ENCODE measurements around the gene ERN1.

The ERN1 gene

DNA sequence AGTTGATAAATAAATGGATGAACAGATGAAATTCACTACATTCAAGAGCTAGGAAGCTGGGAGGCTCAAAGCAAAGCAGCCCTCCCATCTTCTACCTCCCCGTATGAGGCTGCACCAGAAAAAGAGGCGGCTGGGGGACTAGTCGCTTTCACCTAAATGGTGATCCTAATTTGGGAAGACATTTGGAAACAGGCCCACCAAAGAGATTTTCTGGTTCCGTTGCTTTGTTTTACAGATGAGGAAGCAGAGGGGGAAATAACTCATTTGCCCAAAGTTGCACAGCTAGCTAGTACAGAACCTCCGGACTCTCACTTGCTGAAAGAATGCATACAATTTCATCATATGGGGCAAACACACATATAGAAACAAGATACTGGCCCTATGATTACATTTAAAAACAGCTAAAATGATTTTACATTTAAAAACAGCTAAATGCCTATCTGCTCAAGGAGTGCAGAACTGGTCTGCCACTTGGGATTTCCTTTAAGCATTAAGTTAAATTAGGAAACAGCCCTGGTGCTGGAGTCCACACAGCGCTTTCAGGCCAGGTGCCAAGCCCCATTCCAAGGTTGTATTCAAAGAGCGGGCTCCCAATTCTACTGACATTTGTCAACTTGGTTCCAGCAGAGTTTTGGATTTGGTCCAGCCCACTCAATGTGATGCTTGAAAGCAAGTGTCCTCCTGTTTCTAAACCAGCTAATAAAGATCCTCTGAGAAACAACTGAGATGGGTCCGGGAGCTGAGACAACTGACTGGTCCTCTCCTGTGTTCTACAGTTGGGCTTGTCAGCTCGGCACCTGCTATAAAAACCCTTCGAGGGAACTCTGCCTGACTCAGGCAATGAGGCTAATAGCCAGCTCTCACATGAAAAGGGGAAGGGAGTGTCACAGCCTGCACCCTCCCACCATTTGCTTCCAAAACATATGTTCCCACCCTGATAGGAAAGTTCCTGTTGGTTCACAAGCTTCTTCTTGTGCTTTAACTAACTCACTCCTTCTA, 11.7 kb downstream of the ERN1 start:
- peaks cover 32% of the 10 kb centered on the region for H3K4me1 ChIP-seq (ENCODE audit: control insufficient read depth, insufficient read depth, low read length)
- H3K9ac ChIP-seq (ENCODE audit: low read length): no peak overlapping the region
- H3K9me3 ChIP-seq (ENCODE audit: control insufficient read depth, low read length): no peaks in the 10 kb centered on the region
- H3K27me3 ChIP-seq (replicated peaks; ENCODE audit: control insufficient read depth, insufficient read depth, low read length): no peaks in the 10 kb centered on the region
- H3K4me3 ChIP-seq (ENCODE audit: low read length): no peak overlapping the region
- H3K36me3 ChIP-seq (ENCODE audit: control insufficient read depth, insufficient read depth, low read length, severe bottlenecking): no peaks in the 10 kb centered on the region
- peak; percentile 36 for DNase-seq (ENCODE audit: low read depth)

DNA sequence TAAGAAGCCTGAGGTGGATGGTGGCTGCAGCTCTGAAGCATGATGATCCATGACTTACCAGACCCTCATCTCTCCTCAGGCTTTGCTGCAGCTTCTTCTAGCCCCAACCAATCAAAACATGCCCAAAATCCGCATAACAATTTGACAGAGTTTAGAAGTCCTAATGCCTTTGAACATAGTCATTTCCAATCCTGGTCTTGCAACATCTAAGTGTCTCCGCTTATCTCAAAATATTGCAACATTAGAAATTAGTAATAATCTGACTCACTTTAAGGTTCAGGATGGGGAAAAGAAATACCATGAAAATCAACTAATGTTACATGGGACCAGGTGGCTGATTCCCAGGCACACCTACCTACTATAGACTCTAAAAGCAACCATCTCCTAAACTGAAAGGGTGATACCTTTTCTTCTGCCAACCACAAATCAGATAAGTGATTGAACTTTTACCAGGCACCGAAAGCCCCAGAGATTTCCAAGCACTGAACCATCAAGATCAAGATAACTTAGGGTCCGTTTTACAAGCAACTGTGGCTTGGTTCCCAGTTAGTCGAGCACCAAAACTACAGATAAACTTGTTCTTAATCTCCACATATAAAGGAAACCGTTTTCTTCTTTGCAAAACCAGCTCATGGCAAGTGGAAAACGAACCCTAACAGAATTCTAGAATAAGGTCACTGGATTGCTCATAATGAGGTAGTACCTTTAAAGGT, 14.0 kb downstream of the ERN1 start:
- peaks cover 33% of the 10 kb centered on the region for H3K4me1 ChIP-seq (ENCODE audit: control insufficient read depth, insufficient read depth, low read length)
- peak; percentile 85 for DNase-seq (ENCODE audit: low read depth)

DNA sequence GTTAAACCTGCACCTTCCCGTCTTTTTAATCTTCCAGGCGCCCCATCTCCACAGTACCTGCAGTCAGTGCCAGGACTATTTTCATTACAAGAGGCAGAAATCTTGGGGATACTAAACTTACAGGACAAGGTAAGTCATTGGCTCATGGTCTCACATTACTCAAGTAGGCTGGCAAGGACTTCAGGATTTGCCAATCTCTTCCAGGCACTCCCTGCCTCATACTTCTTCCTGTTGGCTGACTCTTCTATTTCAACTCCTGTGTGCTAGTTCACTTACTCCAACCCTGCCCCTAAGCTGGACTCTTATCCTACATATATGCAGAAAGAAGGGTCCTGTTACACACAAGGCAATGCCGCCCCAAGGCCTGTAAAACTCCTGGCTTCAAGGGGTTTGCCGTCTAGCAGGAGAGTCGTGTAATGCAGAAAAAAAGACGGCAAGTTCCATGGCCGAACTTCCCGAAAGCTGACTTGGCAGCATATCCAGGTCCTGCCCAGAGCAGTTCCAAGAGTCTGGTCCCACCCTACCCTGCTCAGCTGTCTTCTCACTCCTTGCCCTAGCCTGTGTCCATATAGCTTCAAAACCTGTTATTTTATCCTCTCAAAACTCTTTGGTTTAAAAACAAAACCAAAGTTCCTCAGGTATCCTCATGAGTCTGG, 14.8 kb downstream of the ERN1 start:
- peak; percentile 33 for DNase-seq (ENCODE audit: low read depth)
- H3K9me3 ChIP-seq (ENCODE audit: control insufficient read depth, low read length): no peaks in the 10 kb centered on the region
- H3K27me3 ChIP-seq (replicated peaks; ENCODE audit: control insufficient read depth, insufficient read depth, low read length): no peaks in the 10 kb centered on the region
- H3K9ac ChIP-seq (ENCODE audit: low read length): peak overlapping the region; percentile 48
- H3K4me3 ChIP-seq (ENCODE audit: low read length): peak overlapping the region; percentile 58
- H3K4me1 ChIP-seq (ENCODE audit: control insufficient read depth, insufficient read depth, low read length): peaks cover 41% of the 10 kb centered on the region
- no peaks in the 10 kb centered on the region for H3K36me3 ChIP-seq (ENCODE audit: control insufficient read depth, insufficient read depth, low read length, severe bottlenecking)

More for the DNA sequence above, 14.0 kb downstream of the ERN1 start:
- Histone ChIP-seq H3K9ac (ENCODE audit: low read length) (peak overlapping the region; percentile 48), H3K36me3 (ENCODE audit: control insufficient read depth, insufficient read depth, low read length, severe bottlenecking) (no peaks in the 10 kb centered on the region), H3K4me3 (ENCODE audit: low read length) (peak overlapping the region; percentile 58), H3K9me3 (ENCODE audit: control insufficient read depth, low read length) (no peaks in the 10 kb centered on the region), H3K27me3 (replicated peaks; ENCODE audit: control insufficient read depth, insufficient read depth, low read length) (no peaks in the 10 kb centered on the region)

DNA sequence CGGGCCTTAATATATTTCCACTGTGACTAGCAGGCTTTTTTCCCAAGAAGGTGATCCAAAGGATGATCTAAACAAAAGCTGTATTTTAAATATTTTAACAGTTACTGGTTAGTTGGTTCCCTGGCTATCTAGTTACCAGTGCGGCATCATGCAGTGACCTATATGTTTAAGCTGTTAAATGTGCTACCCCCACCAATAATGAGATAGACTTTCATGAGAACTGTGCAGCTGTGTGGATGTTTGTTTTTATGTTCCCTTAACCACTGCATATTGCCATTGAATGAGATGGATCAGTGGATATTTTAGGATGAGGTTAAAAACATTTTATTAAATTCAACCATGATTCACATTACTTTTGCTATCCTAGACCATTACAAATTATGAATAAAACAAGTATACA, 16.9 kb downstream of the ERN1 start:
- Histone ChIP-seq H3K36me3 (ENCODE audit: control insufficient read depth, insufficient read depth, low read length, severe bottlenecking) (no peaks in the 10 kb centered on the region), H3K9ac (ENCODE audit: low read length) (no peak overlapping the region)
- DNase-seq (ENCODE audit: low read depth): no peak

DNA sequence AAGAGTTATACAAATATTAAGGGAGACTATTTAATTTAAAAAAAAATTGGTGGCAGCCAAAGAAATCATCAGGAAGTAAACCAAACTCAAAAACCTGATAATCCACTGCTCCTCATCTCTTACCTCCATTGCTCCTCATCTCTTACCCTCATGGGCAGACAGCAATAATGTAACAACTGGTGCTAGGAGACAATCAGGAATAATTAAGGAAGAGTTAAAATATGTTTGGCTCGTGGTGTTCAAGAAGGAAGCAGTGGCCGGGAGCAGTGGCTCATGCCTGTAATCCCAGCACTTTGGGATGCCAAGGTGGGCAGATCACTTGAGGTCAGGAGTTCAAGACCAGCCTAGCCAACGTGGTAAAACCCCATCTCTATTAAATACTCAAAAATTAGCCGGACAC, 18.1 kb downstream of the ERN1 start:
- H3K4me3 ChIP-seq (ENCODE audit: low read length): no peak overlapping the region
- H3K36me3 ChIP-seq (ENCODE audit: control insufficient read depth, insufficient read depth, low read length, severe bottlenecking): no peaks in the 10 kb centered on the region
- DNase-seq (ENCODE audit: low read depth): no peak
- H3K9ac ChIP-seq (ENCODE audit: low read length): no peak overlapping the region
- H3K4me1 ChIP-seq (ENCODE audit: control insufficient read depth, insufficient read depth, low read length): peaks cover 48% of the 10 kb centered on the region
- H3K9me3 ChIP-seq (ENCODE audit: control insufficient read depth, low read length): no peaks in the 10 kb centered on the region
- no peaks in the 10 kb centered on the region for H3K27me3 ChIP-seq (replicated peaks; ENCODE audit: control insufficient read depth, insufficient read depth, low read length)

More for the DNA sequence above, 16.9 kb downstream of the ERN1 start:
- Histone ChIP-seq H3K9me3 (ENCODE audit: control insufficient read depth, low read length) (no peaks in the 10 kb centered on the region), H3K4me1 (ENCODE audit: control insufficient read depth, insufficient read depth, low read length) (peaks cover 41% of the 10 kb centered on the region), H3K27me3 (replicated peaks; ENCODE audit: control insufficient read depth, insufficient read depth, low read length) (no peaks in the 10 kb centered on the region), H3K4me3 (ENCODE audit: low read length) (no peak overlapping the region)

DNA sequence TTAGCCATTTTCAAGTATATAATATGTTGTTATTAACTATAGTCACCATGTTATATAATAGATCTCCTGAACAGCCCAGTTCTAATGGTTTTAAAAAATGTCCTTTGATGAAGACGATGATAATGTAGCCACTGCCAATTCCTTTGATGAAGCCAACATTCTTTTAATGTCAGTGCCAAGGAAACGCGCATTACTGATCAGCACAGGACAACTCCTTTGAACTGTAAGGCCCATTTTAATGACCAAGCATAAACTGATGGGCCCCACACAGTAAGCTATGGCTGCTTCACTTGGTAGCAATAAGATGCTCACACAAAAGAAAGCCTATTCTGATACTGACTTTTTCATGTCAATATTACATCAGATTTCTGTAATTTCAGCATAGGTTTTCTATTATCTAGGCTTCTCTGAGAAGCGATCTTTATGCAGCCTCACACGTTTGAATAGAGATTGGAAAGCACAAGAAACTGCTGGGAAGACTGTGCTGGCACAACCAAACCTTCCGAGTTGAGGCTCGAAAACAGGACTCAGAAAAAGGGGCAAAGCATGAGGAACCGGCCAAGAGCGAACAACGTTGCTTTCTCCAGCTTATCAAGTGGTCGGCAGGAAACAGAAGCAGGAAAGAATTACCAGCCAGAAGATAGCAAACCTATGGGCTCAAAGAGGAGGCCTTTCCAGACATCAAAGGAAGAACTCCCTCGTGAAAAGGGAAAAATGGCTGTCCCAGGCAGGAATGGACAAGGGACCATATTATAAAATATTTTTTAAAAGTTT, 19.4 kb downstream of the ERN1 start:
- peaks cover 52% of the 10 kb centered on the region for H3K4me1 ChIP-seq (ENCODE audit: control insufficient read depth, insufficient read depth, low read length)
- H3K4me3 ChIP-seq (ENCODE audit: low read length): no peak overlapping the region
- H3K9me3 ChIP-seq (ENCODE audit: control insufficient read depth, low read length): no peaks in the 10 kb centered on the region
- H3K27me3 ChIP-seq (replicated peaks; ENCODE audit: control insufficient read depth, insufficient read depth, low read length): no peaks in the 10 kb centered on the region
- H3K9ac ChIP-seq (ENCODE audit: low read length): no peak overlapping the region
- no peaks in the 10 kb centered on the region for H3K36me3 ChIP-seq (ENCODE audit: control insufficient read depth, insufficient read depth, low read length, severe bottlenecking)
- DNase-seq (ENCODE audit: low read depth): no peak

DNA sequence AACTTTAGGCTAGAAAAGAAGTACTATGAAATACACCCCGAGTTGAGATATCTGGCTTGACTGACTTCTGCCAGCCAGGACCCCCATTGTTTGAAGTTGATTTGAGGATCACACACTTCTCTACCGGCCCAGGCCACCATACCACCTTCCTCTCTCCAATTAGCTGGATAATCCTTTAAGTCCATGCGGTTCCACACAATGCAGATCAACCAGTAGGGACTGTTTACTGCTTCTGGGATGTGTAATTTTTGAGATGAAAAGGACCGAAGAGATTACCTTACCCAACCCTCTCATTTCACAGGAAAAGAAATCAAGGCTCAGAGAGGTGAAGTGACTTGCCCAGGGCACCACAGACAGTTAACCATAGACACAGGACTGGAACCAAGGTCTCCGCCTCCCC, 20.5 kb downstream of the ERN1 start:
- Histone ChIP-seq H3K9ac (ENCODE audit: low read length) (no peak overlapping the region), H3K4me3 (ENCODE audit: low read length) (no peak overlapping the region), H3K36me3 (ENCODE audit: control insufficient read depth, insufficient read depth, low read length, severe bottlenecking) (no peaks in the 10 kb centered on the region), H3K9me3 (ENCODE audit: control insufficient read depth, low read length) (no peaks in the 10 kb centered on the region), H3K27me3 (replicated peaks; ENCODE audit: control insufficient read depth, insufficient read depth, low read length) (no peaks in the 10 kb centered on the region), H3K4me1 (ENCODE audit: control insufficient read depth, insufficient read depth, low read length) (peaks cover 40% of the 10 kb centered on the region)
- DNase-seq (ENCODE audit: low read depth): no peak

DNA sequence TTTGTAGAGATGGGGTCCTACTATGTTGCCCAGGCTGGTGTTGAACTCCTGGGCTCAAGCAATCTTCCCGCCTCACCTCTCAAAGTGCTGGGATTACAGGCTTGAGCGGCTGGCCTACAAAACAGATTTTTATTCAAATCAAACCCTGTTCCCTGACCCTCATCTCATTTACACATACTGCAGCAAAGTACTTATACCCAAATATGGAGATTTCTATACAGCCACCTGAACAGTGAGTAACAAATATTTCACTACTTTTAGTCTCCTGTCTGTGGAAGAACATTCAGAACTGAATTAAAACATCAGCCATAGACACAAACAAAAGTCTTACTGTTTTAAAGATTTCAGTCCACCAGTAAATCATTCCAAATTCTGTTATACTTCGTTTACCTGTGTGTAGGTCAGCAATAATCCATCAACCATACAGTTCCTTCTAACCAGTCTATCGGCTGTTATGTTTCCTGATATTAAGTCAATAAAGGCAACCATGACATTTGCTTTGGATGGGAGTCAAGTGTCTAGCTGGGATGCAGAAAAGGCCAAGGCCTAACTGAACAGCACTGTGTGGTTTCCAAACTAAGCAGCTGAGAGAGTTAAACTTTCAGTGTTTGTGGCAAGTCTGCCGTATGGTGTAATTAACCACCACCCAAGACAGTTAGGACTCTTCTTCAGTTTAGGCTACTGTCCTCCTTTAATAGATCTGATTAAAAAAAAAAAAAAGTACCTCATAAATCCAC, 22.3 kb downstream of the ERN1 start:
- H3K9me3 ChIP-seq (ENCODE audit: control insufficient read depth, low read length): no peaks in the 10 kb centered on the region
- no peaks in the 10 kb centered on the region for H3K27me3 ChIP-seq (replicated peaks; ENCODE audit: control insufficient read depth, insufficient read depth, low read length)
- H3K9ac ChIP-seq (ENCODE audit: low read length): no peak overlapping the region
- no peak overlapping the region for H3K4me3 ChIP-seq (ENCODE audit: low read length)
- DNase-seq (ENCODE audit: low read depth): no peak
- H3K4me1 ChIP-seq (ENCODE audit: control insufficient read depth, insufficient read depth, low read length): peaks cover 43% of the 10 kb centered on the region
- no peaks in the 10 kb centered on the region for H3K36me3 ChIP-seq (ENCODE audit: control insufficient read depth, insufficient read depth, low read length, severe bottlenecking)

DNA sequence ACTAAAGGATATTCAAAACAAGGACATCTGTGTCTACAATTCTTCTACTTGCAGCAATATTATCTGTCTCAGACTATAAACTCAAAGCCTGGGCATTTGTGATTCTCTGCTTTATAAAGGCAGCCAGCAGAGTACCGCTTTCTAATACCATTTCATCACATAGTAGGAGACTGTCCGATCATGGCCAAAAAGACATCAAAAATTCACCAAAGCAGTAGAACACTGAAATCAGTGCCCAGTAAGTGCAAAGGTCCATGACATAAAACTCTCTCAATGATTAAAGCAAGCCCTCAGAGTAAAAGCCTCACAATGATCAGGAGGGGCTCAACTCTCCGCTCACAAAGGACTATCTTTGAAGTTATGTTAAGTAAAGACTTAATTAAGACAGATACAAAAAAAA, 23.0 kb downstream of the ERN1 start:
- Histone ChIP-seq H3K9me3 (ENCODE audit: control insufficient read depth, low read length) (no peaks in the 10 kb centered on the region), H3K27me3 (replicated peaks; ENCODE audit: control insufficient read depth, insufficient read depth, low read length) (no peaks in the 10 kb centered on the region), H3K4me1 (ENCODE audit: control insufficient read depth, insufficient read depth, low read length) (peaks cover 43% of the 10 kb centered on the region), H3K4me3 (ENCODE audit: low read length) (no peak overlapping the region), H3K36me3 (ENCODE audit: control insufficient read depth, insufficient read depth, low read length, severe bottlenecking) (no peaks in the 10 kb centered on the region), H3K9ac (ENCODE audit: low read length) (no peak overlapping the region)
- no peak for DNase-seq (ENCODE audit: low read depth)

Data from adipocyte (in vitro differentiated cells).